Activated naive CD8-positive, alpha-beta T cell treated with anti-CD3 and anti-CD28 coated beads, Interleukin-2, amount 50 U/mL, for 16 hours (primary cell): ENCODE measurements around the gene CREB1.

Source experiments
- DNase-seq: peaks from one replicate; pipeline ENCODE4 v3.0.0-alpha.2; 2020; ENCODE audit warnings: low read depth, low spot score

CREB1 gene

GRCh38 chr2:207503234-207503633 is 26.5 kb upstream of the CREB1 start:
- no peak for DNase-seq

- no peak for DNase-seq
These were observed 25.1 kb upstream of the CREB1 start for GRCh38 chr2:207504513-207505170.

GRCh38 chr2:207505171-207505570 is 24.6 kb upstream of the CREB1 start:
- no peak for DNase-seq

- DNase-seq, result peak; percentile 9
These were observed 24.0 kb upstream of the CREB1 start for GRCh38 chr2:207505728-207506127.

GRCh38 chr2:207506426-207506825 is 23.3 kb upstream of the CREB1 start:
- no peak for DNase-seq

GRCh38 chr2:207510148-207510547 is 19.6 kb upstream of the CREB1 start:
- DNase-seq, result no peak

GRCh38 chr2:207511851-207512250 is 17.9 kb upstream of the CREB1 start:
- no peak for DNase-seq

GRCh38 chr2:207512356-207512755 is 17.4 kb upstream of the CREB1 start:
- no peak for DNase-seq

- DNase-seq, result no peak
These were observed 16.1 kb upstream of the CREB1 start for GRCh38 chr2:207513551-207514257.

- no peak for DNase-seq
These were observed 15.3 kb upstream of the CREB1 start for GRCh38 chr2:207514451-207514850.

GRCh38 chr2:207515671-207516070 is 14.1 kb upstream of the CREB1 start:
- DNase-seq, result no peak

- DNase-seq, result no peak
These were observed 13.6 kb upstream of the CREB1 start for GRCh38 chr2:207516206-207516605.

GRCh38 chr2:207523005-207523404 is 6.8 kb upstream of the CREB1 start:
- no peak for DNase-seq

- no peak for DNase-seq
These were observed 4.5 kb upstream of the CREB1 start for GRCh38 chr2:207525296-207525695.

GRCh38 chr2:207528980-207529329 is 807 bp upstream of the CREB1 start:
- DNase-seq, result peak; percentile 10

GRCh38 chr2:207530160-207531031 is 634 bp downstream of the CREB1 start:
- no peak for DNase-seq

- no peak for DNase-seq
These were observed 1.5 kb downstream of the CREB1 start for GRCh38 chr2:207531032-207531952.

- no peak for DNase-seq
These were observed 2.9 kb downstream of the CREB1 start for GRCh38 chr2:207532676-207533075.

- DNase-seq, result no peak
These were observed 3.8 kb downstream of the CREB1 start for GRCh38 chr2:207533461-207534008.

- no peak for DNase-seq
These were observed 4.7 kb downstream of the CREB1 start for GRCh38 chr2:207534417-207534816.

- no peak for DNase-seq
These were observed 9.7 kb downstream of the CREB1 start for GRCh38 chr2:207539470-207539869.
